IMR-90 (cell line): ENCODE results near the gene ANTXR1. TPM values are rescaled to one million over a fixed set of nuclear protein-coding genes. Genes with fewer than 3 reads are reported as not detected.

ENCODE experiments used
- ATAC-seq: fragments of 200-7000 bp; cut with Tn5 transposase; 2 replicates; pipeline ENCODE4 v1.9.1; 2020; ENCODE audit warnings: low read depth, mild to moderate bottlenecking, moderate library complexity
- BruUV-seq: library from RNA; stranded (reverse); fragments of 400-500 nt; replicated peaks from 2 replicates; lab custom pipeline; 2021; lab: Mats Ljungman, UMichigan
- CTCF ChIA-PET: fragments of 300-600 bp; formaldehyde crosslinking; extraction: SDS; loops from one replicate; lab custom pipeline; 2021; ENCODE audit warnings: antibody characterized with exemption; lab: Yijun Ruan, JAX
- POLR2A ChIA-PET: fragments of 300-600 bp; sonication (Branson Sonifier 250); formaldehyde crosslinking; loops from one replicate; lab custom pipeline; 2022; ENCODE audit warnings: antibody characterized with exemption; ENCODE audit not compliant: unreplicated experiment; lab: Charles Lee
- DNase-seq: peaks from one replicate; pipeline ENCODE4 v3.0.0; 2013
- H2AFZ ChIP-seq: replicated peaks from 2 replicates; pipeline ENCODE3; 2013; ENCODE audit warnings: low read length, mild to moderate bottlenecking; ENCODE audit not compliant: poor library complexity
- H2AK5ac ChIP-seq: 2 replicates; pipeline ENCODE4 v1.6.1; 2013; ENCODE audit warnings: low read depth, low read length, inconsistent platforms
- H2AK9ac ChIP-seq: replicated peaks from 2 replicates; pipeline ENCODE3; 2013; ENCODE audit warnings: mild to moderate bottlenecking, low read depth, low read length, moderate library complexity; ENCODE audit not compliant: poor library complexity
- H2BK120ac ChIP-seq: 2 replicates; pipeline ENCODE4 v1.6.1; 2013; ENCODE audit warnings: low read depth, low read length, inconsistent platforms
- H2BK15ac ChIP-seq: 3 replicates; pipeline ENCODE4 v1.6.1; 2013; ENCODE audit warnings: low read depth, low read length, inconsistent platforms
- H2BK20ac ChIP-seq: 2 replicates; pipeline ENCODE4 v1.6.1; 2013; ENCODE audit warnings: low read depth, mild to moderate bottlenecking, inconsistent platforms, low read length, moderate library complexity
- H2BK5ac ChIP-seq: 2 replicates; pipeline ENCODE4 v1.6.1; 2013; ENCODE audit warnings: mild to moderate bottlenecking, low read depth, low read length, inconsistent platforms; ENCODE audit not compliant: poor library complexity, severe bottlenecking
- H3K14ac ChIP-seq: replicated peaks from 2 replicates; pipeline ENCODE4 v1.6.1; 2013; ENCODE audit warnings: low read depth, low read length, inconsistent platforms
- H3K18ac ChIP-seq: 2 replicates; pipeline ENCODE4 v1.6.1; 2013; ENCODE audit warnings: low read depth, low read length, control low read depth
- H3K23ac ChIP-seq: 2 replicates; pipeline ENCODE4 v1.6.1; 2013; ENCODE audit warnings: low read depth, low read length, inconsistent platforms
- H3K27ac ChIP-seq: 2 replicates; pipeline ENCODE4 v1.5.1; 2013; ENCODE audit warnings: mild to moderate bottlenecking, control low read depth, low read length; ENCODE audit not compliant: insufficient read depth
- H3K27me3 ChIP-seq: 2 replicates; pipeline ENCODE4 v1.6.1; 2013; ENCODE audit warnings: low read length; ENCODE audit not compliant: control insufficient read depth, insufficient read depth
- H3K36me3 ChIP-seq: 2 replicates; pipeline ENCODE4 v1.6.1; 2013; ENCODE audit warnings: low read length, mixed read lengths; ENCODE audit not compliant: control insufficient read depth, insufficient read depth
- H3K4ac ChIP-seq: 2 replicates; pipeline ENCODE4 v1.6.1; 2013; ENCODE audit warnings: low read depth, low read length, inconsistent platforms
- H3K4me1 ChIP-seq: 2 replicates; pipeline ENCODE4 v1.6.1; 2013; ENCODE audit warnings: low read length, mixed read lengths; ENCODE audit not compliant: control insufficient read depth, insufficient read depth
- H3K4me2 ChIP-seq: 2 replicates; pipeline ENCODE4 v1.6.1; 2013; ENCODE audit warnings: low read depth, mild to moderate bottlenecking, control low read depth, low read length, moderate library complexity
- H3K4me3 ChIP-seq: 2 replicates; pipeline ENCODE4 v1.5.1; 2013; ENCODE audit warnings: low read depth, mild to moderate bottlenecking, control low read depth, low read length, moderate library complexity; ENCODE audit not compliant: insufficient read depth
- H3K56ac ChIP-seq: 2 replicates; pipeline ENCODE4 v1.6.1; 2013; ENCODE audit warnings: low read length, inconsistent platforms; ENCODE audit not compliant: insufficient read depth; ENCODE audit errors: extremely low read depth
- H3K79me1 ChIP-seq, 2 experiments: 2 replicates each; pipeline ENCODE4 v1.6.1; 2013; ENCODE audit warnings: low read length in 2 of 2, inconsistent platforms in 1 of 2, low read depth in 1 of 2
- H3K9ac ChIP-seq: 2 replicates; pipeline ENCODE4 v1.6.1; 2013; ENCODE audit warnings: low read depth, low read length, control low read depth
- H3K9me1 ChIP-seq: 2 replicates; pipeline ENCODE4 v1.6.1; 2013; ENCODE audit warnings: low read length, inconsistent platforms; ENCODE audit not compliant: insufficient read depth
- H3K9me3 ChIP-seq: 2 replicates; pipeline ENCODE4 v1.6.1; 2013; ENCODE audit warnings: low read length; ENCODE audit not compliant: control insufficient read depth, insufficient read depth
- H4K20me1 ChIP-seq: 2 replicates; pipeline ENCODE4 v1.6.1; 2013; ENCODE audit warnings: low read length, inconsistent platforms; ENCODE audit not compliant: insufficient read depth
- H4K5ac ChIP-seq: 2 replicates; pipeline ENCODE4 v1.6.1; 2013; ENCODE audit warnings: mild to moderate bottlenecking, low read depth, low read length, control low read depth
- H4K8ac ChIP-seq, 2 experiments: 2 replicates each; pipeline ENCODE4 v1.6.1; 2013; ENCODE audit warnings: low read depth in 2 of 2, low read length in 2 of 2, control low read depth in 1 of 2, inconsistent platforms in 1 of 2
- H4K91ac ChIP-seq: 2 replicates; pipeline ENCODE4 v1.6.1; 2013; ENCODE audit warnings: low read depth, low read length, inconsistent platforms; ENCODE audit not compliant: insufficient read depth
- CHD1 ChIP-seq: IDR thresholded peaks from 2 replicates; pipeline ENCODE4 v1.6.1; 2012; ENCODE audit warnings: low read depth, low read length, improper control_type of control experiment
- MXI1 ChIP-seq: IDR thresholded peaks from 2 replicates; pipeline ENCODE4 v1.6.1; 2012; ENCODE audit warnings: low read depth, mild to moderate bottlenecking, low read length, moderate library complexity, borderline replicate concordance
- POLR2A ChIP-seq: IDR thresholded peaks from 2 replicates; pipeline ENCODE4 v1.6.1; 2012; ENCODE audit warnings: mild to moderate bottlenecking, low read depth, low read length
- RFX5 ChIP-seq: IDR thresholded peaks from 2 replicates; pipeline ENCODE4 v1.8.0; 2012; ENCODE audit warnings: low read depth, mild to moderate bottlenecking, low read length, moderate library complexity
- SMC3 ChIP-seq: fragments of 150-350 bp; IDR thresholded peaks from 2 replicates; pipeline ENCODE4 v1.6.1; 2016; ENCODE audit warnings: low read depth, mild to moderate bottlenecking, antibody characterized with exemption, low read length, moderate library complexity
- WGBS, 2 experiments: methylation state at CpG; one replicate each; pipeline versions ENCODE4 v1.1.5 to v1.1.7; 2013; ENCODE audit warnings: missing lambda C conversion rate in 2 of 2; ENCODE audit not compliant: insufficient read length in 1 of 2; ENCODE audit errors: extremely low coverage in 2 of 2; 5-methylcytosine and 5-hydroxymethylcytosine counted together
- dilution Hi-C: fragments of 300-500 bp; cut with HindIII; formaldehyde crosslinking; loops from one replicate; pipeline ENCODE4 v1.14.3; 2018; ENCODE audit warnings: low sequenced_read_pairs; ENCODE audit not compliant: unreplicated experiment
- in situ Hi-C: fragments of 300-500 bp; cut with MboI; formaldehyde crosslinking; loops from 3 replicates; pipeline ENCODE4 v1.14.3; 2019; ENCODE audit warnings: low sequenced_read_pairs, inconsistent platforms, mixed read lengths
- intact Hi-C: fragments of 100-400 bp; cut with micrococcal nuclease; formaldehyde crosslinking; loops from 2 replicates; pipeline ENCODE4 v1.10.0; 2022
- polyA plus RNA-seq, 3 experiments: library from polyadenylated mRNA; depleted of rRNA; stranded (reverse); fragments of >200 nt; gene quantifications; 2 replicates each; pipeline ENCODE4 v1.2.3, GENCODE V29; 2012; ENCODE audit warnings: low replicate concordance in 1 of 3
- total RNA-seq: library from RNA; depleted of rRNA; stranded (reverse); fragments of >200 nt; gene quantifications from 2 replicates; pipeline ENCODE4 v1.2.3, GENCODE V29; 2012
- TF ChIP-seq, protein P1 (sequence below): fragments of 150-350 bp; IDR thresholded peaks from 2 replicates; pipeline ENCODE4 v1.6.1; 2016; ENCODE audit warnings: low read depth, mild to moderate bottlenecking, low read length, moderate library complexity, borderline replicate concordance

ANTXR1 gene
- total and polyA plus RNA-seq, 2 of the 4 experiments (the other 2 are of a cell fraction) = 27.2 to 36.9 TPM

DNA sequence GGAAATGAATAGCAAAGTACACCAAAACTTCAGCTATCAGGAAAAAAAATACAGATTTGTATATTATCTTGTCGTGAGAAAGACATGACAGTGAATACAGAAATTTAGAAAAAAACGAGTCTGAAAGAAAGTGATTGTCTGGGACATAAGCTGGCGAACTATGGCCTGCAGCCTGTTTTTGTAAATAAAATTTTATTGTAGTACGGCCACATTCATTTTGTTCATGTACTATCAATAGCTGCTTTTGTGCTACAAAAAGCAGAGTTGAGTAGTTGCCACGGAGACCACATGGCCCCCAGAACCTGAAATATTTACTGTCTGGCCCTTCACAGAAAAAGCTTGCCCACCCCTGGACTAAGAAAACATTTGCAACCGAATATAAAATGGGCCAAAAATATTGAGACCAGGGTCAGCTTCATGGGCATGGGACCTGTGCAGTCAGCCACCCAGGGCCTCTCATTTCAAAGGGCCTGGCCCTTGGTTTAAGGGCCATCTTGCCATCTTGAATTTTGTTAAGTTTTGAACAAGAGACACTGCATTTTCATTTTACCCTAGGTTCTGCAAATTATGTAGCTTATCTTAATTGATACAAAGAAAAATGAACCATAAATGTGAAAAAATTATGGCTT, 17.9 kb downstream of the ANTXR1 start:
- no peaks in the 10 kb centered on the region for H3K27me3 ChIP-seq
- H4K91ac ChIP-seq = no peak overlapping the region
- no peaks in the 10 kb centered on the region for H3K9me3 ChIP-seq
- BruUV-seq = no TSS peak
- H2BK120ac ChIP-seq = no peak overlapping the region
- intact Hi-C loops (no loop called here), in situ Hi-C loops (no loop called here), dilution Hi-C loops (no loop called here)
- DNase-seq (no peak), ATAC-seq (no peak)
- no peak overlapping the region for H3K9ac ChIP-seq
- H2AK5ac ChIP-seq = no peak overlapping the region
- TF ChIP-seq CHD1 = no peak
- TF ChIP-seq SMC3 = no peak
- no peak for TF ChIP-seq MXI1
- TF ChIP-seq POLR2A = no peak
- TF ChIP-seq, protein P1, sequence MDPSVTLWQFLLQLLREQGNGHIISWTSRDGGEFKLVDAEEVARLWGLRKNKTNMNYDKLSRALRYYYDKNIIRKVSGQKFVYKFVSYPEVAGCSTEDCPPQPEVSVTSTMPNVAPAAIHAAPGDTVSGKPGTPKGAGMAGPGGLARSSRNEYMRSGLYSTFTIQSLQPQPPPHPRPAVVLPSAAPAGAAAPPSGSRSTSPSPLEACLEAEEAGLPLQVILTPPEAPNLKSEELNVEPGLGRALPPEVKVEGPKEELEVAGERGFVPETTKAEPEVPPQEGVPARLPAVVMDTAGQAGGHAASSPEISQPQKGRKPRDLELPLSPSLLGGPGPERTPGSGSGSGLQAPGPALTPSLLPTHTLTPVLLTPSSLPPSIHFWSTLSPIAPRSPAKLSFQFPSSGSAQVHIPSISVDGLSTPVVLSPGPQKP = no peak
- no peak for TF ChIP-seq RFX5
- H3K9me1 ChIP-seq = peaks cover 30% of the 10 kb centered on the region
- CTCF ChIA-PET = no interaction called here
- no peak overlapping the region for H3K4ac ChIP-seq
- no peak overlapping the region for H3K14ac ChIP-seq
- no peak overlapping the region for H3K23ac ChIP-seq
- 55% methylated on average over 3 of the region's 6 CpGs; no CpG with 5 or more reads in 1 of the 2 experiments for WGBS, 2 experiments
- H3K4me1 ChIP-seq = peaks cover 27% of the 10 kb centered on the region
- no peak overlapping the region for H2AFZ ChIP-seq
- H4K8ac ChIP-seq = no peak overlapping the region
- POLR2A ChIA-PET = no interaction called here
- peaks cover 67% of the 10 kb centered on the region for H4K20me1 ChIP-seq
- no peak overlapping the region for H2BK5ac ChIP-seq
- H3K4me3 ChIP-seq = no peak overlapping the region
- no peak overlapping the region for H2BK15ac ChIP-seq
- no peak overlapping the region for H3K18ac ChIP-seq
- no peak overlapping the region for H4K5ac ChIP-seq
- peaks cover 7% of the 10 kb centered on the region for H3K36me3 ChIP-seq
- H2AK9ac ChIP-seq = no peak overlapping the region
- no peak overlapping the region for H2BK20ac ChIP-seq
- H3K79me1 ChIP-seq = peaks cover 54 to 70% of the 10 kb centered on the region in 2 experiments
- no peak overlapping the region for H3K27ac ChIP-seq
- H3K56ac ChIP-seq = no peak overlapping the region
- no peak overlapping the region for H3K4me2 ChIP-seq
